GM12878 (cell line): ENCODE data around the gene FAM107A.

Experiments used
- ETV6 ChIP-seq, 2 experiments: fragments of 450-650 bp in 1 of 2; IDR thresholded peaks in 1 of 2; conservative IDR thresholded peaks in 1 of 2; 2 replicates each; pipeline ENCODE4 v1.6.1; 2014; ENCODE audit warnings: antibody characterized with exemption in 1 of 2, borderline replicate concordance in 1 of 2, low read depth in 1 of 2, mild to moderate bottlenecking in 1 of 2, moderate library complexity in 1 of 2
- MXI1 ChIP-seq: fragments of 150-350 bp; IDR thresholded peaks from 2 replicates; pipeline ENCODE4 v1.6.1; 2011; ENCODE audit warnings: low read depth, mild to moderate bottlenecking, inconsistent platforms, low read length, improper control_type of control experiment
- POLR2A ChIP-seq: IDR thresholded peaks from 2 replicates; pipeline ENCODE4 v1.6.1; 2011; ENCODE audit warnings: low read depth, mild to moderate bottlenecking, low read length
- POLR2AphosphoS5 ChIP-seq: IDR thresholded peaks from 2 replicates; pipeline ENCODE4 v1.6.1; 2011; ENCODE audit warnings: mild to moderate bottlenecking, low read length, inconsistent platforms
- POU2F2 ChIP-seq: IDR thresholded peaks from 3 replicates; pipeline ENCODE4 v1.6.1; 2011; ENCODE audit warnings: low read depth, mild to moderate bottlenecking, low read length, borderline replicate concordance
- SPI1 ChIP-seq: IDR thresholded peaks from 2 replicates; pipeline ENCODE4 v1.6.1; 2011; ENCODE audit warnings: low read depth, mild to moderate bottlenecking, low read length, moderate library complexity, borderline replicate concordance; ENCODE audit not compliant: insufficient read depth
- TARDBP ChIP-seq: IDR thresholded peaks from 2 replicates; pipeline ENCODE4 v1.6.1; 2016; ENCODE audit warnings: borderline replicate concordance
- ZNF274 ChIP-seq: IDR thresholded peaks from one replicate; pipeline ENCODE4 v1.8.0; 2011; ENCODE audit not compliant: insufficient read length, insufficient read depth
- TF ChIP-seq, protein P1 (sequence below), 3 experiments: IDR thresholded peaks in 2 of 3; conservative IDR thresholded peaks in 1 of 3; 2 replicates each; pipeline ENCODE4 v1.5.1; 2011; ENCODE audit warnings: low read depth in 3 of 3, low read length in 3 of 3, mild to moderate bottlenecking in 3 of 3, control low read depth in 2 of 3, moderate library complexity in 2 of 3, inconsistent platforms in 1 of 3, mixed read lengths in 1 of 3; ENCODE audit not compliant: control insufficient read depth in 2 of 3, insufficient read depth in 1 of 3; ENCODE audit errors: extremely low read depth in 1 of 3
- TF ChIP-seq, protein P2 (sequence below): fragments of 450-650 bp; IDR thresholded peaks from 2 replicates; pipeline ENCODE4 v1.6.1; 2016; ENCODE audit warnings: mild to moderate bottlenecking

DNA sequence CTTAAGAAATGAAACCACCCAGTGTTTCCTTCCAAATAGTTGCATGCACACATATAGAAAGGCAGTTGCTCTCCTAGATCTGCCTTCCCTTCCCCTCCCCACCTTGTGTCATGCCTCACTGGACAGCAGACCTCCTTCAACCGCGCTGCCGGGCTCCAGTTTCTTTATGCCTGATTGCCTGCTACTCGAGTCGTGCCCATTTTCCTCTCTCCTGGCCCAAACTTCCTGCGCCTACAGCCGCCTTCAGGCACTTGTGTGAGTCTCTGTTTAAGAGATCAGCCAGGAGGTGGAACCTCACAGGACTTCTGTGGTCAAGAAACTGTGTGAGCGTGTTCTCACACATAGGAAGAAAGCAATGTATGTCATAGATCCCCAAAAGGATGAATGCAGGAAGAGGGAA lies 8.8 kb upstream of the FAM107A start:
- TF ChIP-seq, protein P1, sequence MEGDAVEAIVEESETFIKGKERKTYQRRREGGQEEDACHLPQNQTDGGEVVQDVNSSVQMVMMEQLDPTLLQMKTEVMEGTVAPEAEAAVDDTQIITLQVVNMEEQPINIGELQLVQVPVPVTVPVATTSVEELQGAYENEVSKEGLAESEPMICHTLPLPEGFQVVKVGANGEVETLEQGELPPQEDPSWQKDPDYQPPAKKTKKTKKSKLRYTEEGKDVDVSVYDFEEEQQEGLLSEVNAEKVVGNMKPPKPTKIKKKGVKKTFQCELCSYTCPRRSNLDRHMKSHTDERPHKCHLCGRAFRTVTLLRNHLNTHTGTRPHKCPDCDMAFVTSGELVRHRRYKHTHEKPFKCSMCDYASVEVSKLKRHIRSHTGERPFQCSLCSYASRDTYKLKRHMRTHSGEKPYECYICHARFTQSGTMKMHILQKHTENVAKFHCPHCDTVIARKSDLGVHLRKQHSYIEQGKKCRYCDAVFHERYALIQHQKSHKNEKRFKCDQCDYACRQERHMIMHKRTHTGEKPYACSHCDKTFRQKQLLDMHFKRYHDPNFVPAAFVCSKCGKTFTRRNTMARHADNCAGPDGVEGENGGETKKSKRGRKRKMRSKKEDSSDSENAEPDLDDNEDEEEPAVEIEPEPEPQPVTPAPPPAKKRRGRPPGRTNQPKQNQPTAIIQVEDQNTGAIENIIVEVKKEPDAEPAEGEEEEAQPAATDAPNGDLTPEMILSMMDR (IDR thresholded peaks at IDR 0.05 in 2 of 3, conservative IDR thresholded peaks at IDR 0.05 in 1 of 3; ENCODE audit: control insufficient read depth in 2 of 3, extremely low read depth in 1 of 3, insufficient read depth in 1 of 3, low read depth in 3 of 3, low read length in 3 of 3), result no peak
- TF ChIP-seq MXI1 (no peak), ETV6 (conservative IDR thresholded peaks at IDR 0.05 in 1 of 2, IDR thresholded peaks at IDR 0.05 in 1 of 2; ENCODE audit: borderline replicate concordance in 1 of 2, low read depth in 1 of 2) (no peak), POLR2AphosphoS5 (no peak), POLR2A (no peak), POU2F2 (no peak), ZNF274 (no peak), SPI1 (no peak), TARDBP (no peak)
- TF ChIP-seq, protein P2, sequence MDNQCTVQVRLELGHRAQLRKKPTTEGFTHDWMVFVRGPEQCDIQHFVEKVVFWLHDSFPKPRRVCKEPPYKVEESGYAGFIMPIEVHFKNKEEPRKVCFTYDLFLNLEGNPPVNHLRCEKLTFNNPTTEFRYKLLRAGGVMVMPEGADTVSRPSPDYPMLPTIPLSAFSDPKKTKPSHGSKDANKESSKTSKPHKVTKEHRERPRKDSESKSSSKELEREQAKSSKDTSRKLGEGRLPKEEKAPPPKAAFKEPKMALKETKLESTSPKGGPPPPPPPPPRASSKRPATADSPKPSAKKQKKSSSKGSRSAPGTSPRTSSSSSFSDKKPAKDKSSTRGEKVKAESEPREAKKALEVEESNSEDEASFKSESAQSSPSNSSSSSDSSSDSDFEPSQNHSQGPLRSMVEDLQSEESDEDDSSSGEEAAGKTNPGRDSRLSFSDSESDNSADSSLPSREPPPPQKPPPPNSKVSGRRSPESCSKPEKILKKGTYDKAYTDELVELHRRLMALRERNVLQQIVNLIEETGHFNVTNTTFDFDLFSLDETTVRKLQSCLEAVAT, result no peak
